GM19238 (cell line): ENCODE data around the gene MTCH1.
"Not testable (repeated sequence)": the region's sequence is repeated elsewhere in the genome, so short reads cannot be mapped to it uniquely, and the experiment has no call there.

Source experiments
- DNase-seq: peaks from one replicate; pipeline ENCODE4 v3.0.0; 2011; ENCODE audit warnings: low spot score; ENCODE audit not compliant: insufficient read length

The MTCH1 gene

GRCh38 chr6:36954262-36954931, 31.6 kb downstream of the MTCH1 start, which contains the start of gene PI16:
PI16 (plus strand) TSS chr6:36954738; CDS start chr6:36954761, 23 bp downstream.
- DNase-seq, result no peak

- no peak for DNase-seq
Observed at GRCh38 chr6:36953931-36954261, 32.1 kb downstream of the MTCH1 start.

GRCh38 chr6:36949636-36950035, 36.4 kb downstream of the MTCH1 start:
- no peak for DNase-seq

- not testable (repeated sequence) for DNase-seq
Observed at GRCh38 chr6:36949076-36949475, 36.9 kb downstream of the MTCH1 start.

GRCh38 chr6:36947570-36948351, 38.2 kb downstream of the MTCH1 start:
- DNase-seq, result no peak

- no peak for DNase-seq
Observed at GRCh38 chr6:36946526-36946925, 39.5 kb downstream of the MTCH1 start.

- DNase-seq, result no peak
Observed at GRCh38 chr6:36945301-36945700, 40.7 kb downstream of the MTCH1 start.

- DNase-seq, result no peak
Observed at GRCh38 chr6:36944650-36945049, 41.3 kb downstream of the MTCH1 start.

GRCh38 chr6:36942329-36942728, 43.7 kb downstream of the MTCH1 start:
- not testable (repeated sequence) for DNase-seq

GRCh38 chr6:36941561-36941960, 44.4 kb downstream of the MTCH1 start:
- not testable (repeated sequence) for DNase-seq

GRCh38 chr6:36940027-36940426, 46.0 kb downstream of the MTCH1 start:
- no peak for DNase-seq

GRCh38 chr6:36939005-36939404, 47.0 kb downstream of the MTCH1 start:
- not testable (repeated sequence) for DNase-seq

GRCh38 chr6:36938536-36938935, 47.5 kb downstream of the MTCH1 start:
- no peak for DNase-seq

GRCh38 chr6:36937896-36938295, 48.1 kb downstream of the MTCH1 start:
- DNase-seq, result no peak

GRCh38 chr6:36936824-36937223, 49.2 kb downstream of the MTCH1 start:
- DNase-seq, result no peak

- no peak for DNase-seq
Observed at GRCh38 chr6:36934901-36935300, 51.1 kb downstream of the MTCH1 start.

GRCh38 chr6:36933519-36933918, 52.5 kb downstream of the MTCH1 start:
- no peak for DNase-seq

- DNase-seq, result no peak
Observed at GRCh38 chr6:36933102-36933501, 52.9 kb downstream of the MTCH1 start.

- no peak for DNase-seq
Observed at GRCh38 chr6:36930483-36930882, 55.5 kb downstream of the MTCH1 start.

GRCh38 chr6:36929607-36930006, 56.4 kb downstream of the MTCH1 start:
- no peak for DNase-seq

- DNase-seq, result no peak
Observed at GRCh38 chr6:36929152-36929551, 56.8 kb downstream of the MTCH1 start.

- DNase-seq, result no peak
Observed at GRCh38 chr6:36928547-36928918, 57.5 kb downstream of the MTCH1 start.
